WI38 (cell line): ENCODE results near the gene RNF217.

Experiments
- H3K4me3 ChIP-seq: 2 replicates; pipeline ENCODE4 v1.5.1; 2011; ENCODE audit warnings: low read depth, mild to moderate bottlenecking, control low read depth, low read length
- TF ChIP-seq, protein P1 (sequence below): IDR thresholded peaks from 2 replicates; pipeline ENCODE4 v1.5.1; 2012; ENCODE audit warnings: low read depth, mild to moderate bottlenecking, control low read depth, low read length

RNF217 gene

DNA sequence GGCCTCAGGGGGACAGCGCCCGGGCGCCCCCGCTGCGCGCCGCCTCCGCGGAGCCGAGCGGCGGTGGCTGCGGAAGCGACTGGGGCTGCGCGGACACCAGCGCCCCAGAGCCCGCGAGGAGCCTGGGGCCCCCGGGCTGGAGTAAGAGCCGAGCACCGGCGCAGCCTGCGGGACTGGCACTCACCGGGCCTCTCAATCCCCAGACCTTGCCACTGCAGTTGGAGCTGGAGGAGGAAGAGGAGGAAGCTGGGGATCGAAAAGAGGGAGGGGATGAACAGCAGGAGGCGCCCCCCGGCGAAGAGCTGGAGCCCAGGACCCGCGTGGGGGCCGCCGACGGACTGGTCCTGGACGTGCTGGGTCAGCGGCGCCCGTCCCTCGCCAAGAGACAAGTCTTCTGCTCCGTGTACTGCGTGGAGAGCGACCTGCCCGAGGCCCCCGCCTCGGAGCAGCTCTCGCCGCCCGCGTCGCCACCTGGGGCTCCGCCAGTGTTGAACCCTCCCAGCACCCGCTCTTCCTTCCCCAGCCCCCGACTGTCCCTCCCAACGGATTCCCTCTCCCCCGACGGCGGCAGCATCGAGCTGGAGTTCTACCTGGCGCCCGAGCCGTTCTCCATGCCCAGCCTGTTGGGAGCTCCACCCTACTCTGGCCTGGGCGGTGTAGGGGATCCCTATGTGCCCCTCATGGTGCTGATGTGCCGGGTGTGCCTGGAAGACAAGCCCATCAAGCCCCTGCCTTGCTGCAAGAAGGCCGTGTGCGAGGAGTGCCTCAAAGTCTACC is 590 bp downstream of the RNF217 start:
- TF ChIP-seq, protein P1, sequence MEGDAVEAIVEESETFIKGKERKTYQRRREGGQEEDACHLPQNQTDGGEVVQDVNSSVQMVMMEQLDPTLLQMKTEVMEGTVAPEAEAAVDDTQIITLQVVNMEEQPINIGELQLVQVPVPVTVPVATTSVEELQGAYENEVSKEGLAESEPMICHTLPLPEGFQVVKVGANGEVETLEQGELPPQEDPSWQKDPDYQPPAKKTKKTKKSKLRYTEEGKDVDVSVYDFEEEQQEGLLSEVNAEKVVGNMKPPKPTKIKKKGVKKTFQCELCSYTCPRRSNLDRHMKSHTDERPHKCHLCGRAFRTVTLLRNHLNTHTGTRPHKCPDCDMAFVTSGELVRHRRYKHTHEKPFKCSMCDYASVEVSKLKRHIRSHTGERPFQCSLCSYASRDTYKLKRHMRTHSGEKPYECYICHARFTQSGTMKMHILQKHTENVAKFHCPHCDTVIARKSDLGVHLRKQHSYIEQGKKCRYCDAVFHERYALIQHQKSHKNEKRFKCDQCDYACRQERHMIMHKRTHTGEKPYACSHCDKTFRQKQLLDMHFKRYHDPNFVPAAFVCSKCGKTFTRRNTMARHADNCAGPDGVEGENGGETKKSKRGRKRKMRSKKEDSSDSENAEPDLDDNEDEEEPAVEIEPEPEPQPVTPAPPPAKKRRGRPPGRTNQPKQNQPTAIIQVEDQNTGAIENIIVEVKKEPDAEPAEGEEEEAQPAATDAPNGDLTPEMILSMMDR: peak; percentile 16
- peak overlapping the region; percentile 63 for H3K4me3 ChIP-seq

DNA sequence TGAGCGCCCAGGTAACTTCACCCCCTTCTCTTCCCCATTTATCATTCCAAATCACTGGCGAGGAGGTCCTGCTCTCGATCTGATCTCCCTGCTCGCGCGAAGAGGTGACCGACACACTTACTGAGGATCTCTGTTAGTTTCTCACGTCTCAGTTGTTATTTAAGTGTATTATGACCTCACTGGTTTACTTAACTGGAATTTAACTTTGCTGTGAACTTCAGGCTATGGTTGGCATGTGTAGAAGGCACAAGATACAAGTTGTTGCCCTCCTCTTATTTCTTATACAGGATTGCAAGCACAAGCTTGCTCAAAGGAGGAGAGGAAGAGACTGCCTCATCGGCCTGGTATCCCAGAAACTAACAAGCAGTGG is 1.2 kb downstream of the RNF217 start:
- peak overlapping the region; percentile 63 for H3K4me3 ChIP-seq
- TF ChIP-seq, protein P1: no peak

DNA sequence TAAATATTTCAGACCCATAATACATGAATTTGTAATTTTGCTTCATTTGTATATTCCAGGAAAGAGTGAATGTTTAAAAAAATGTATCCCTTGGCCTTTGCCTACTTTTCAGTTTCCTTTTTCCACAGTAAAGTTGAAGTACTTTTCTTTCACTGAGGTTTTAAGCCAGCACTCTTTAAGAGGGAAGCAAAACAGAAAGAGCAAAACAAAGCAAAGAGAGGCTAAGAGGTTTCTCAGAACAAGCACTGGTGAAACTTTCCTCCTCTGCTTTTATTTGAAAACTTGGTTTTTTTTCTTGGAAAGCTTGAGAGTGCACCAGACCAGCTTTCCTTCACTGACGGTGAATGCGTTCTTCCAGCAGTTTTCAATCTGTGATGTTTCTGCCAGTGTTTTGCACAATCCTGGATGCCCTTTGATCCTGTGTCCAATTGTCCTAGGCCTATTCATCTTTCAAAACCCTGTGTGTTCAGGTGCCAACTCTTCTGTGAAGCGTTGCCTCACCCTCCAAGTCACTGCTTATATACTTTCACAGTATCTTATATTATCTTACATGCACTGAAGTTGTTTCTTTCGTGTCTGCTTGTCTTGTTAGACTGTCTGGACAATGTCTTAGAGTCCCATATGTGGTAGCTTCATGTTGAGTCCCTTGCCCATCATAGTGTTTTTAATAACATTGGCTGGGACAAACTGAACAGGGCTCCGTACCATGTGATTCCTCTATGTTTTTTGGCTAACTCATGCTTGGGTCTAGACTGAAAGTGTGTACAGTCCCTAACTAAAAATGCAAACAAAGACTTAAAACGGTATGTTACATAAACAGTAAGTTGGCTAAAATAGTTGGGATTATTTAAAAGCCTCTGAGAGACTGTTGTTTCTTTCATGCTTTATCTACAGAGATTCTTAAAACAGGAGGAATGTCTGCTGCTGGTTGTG is 1.9 kb downstream of the RNF217 start:
- H3K4me3 ChIP-seq: peak overlapping the region; percentile 63
- TF ChIP-seq, protein P1: no peak

DNA sequence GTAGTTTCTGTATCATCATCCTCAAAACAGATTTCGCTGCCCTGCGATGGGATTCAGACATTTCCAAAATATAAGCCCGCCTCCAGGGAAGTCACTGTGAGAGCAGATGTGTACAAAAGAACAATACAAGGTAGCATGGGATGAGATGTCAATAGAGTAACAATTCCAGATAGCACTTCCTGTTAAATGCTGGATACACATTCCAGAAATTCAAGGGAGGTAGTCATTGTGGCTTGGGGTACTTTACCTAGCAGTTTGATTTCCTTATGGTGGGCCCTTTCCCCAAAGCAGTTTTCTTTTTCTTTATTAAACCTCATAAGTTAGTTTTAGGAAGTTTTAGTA is 2.5 kb downstream of the RNF217 start:
- H3K4me3 ChIP-seq: peak overlapping the region; percentile 63
- TF ChIP-seq, protein P1: no peak

DNA sequence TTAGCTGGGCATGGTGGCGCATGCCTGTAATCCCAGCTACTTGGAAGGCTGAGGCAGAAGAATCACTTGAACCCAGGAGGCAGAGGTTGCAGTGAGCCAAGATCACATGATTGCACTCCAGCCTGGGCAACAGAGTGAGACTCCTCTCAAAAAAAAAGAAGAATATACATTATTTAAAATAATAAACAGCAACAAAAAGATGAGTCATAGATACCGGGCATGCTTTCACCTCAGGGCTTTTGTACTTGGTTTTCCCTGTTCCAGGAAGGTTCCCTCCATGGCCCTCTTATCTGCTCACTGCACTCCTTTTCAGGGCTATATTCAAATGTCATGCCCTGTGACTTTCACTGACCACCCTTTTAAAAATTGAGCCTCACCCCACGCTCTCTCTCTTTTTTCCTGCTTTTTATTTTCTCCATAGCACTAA is 3.2 kb downstream of the RNF217 start:
- H3K4me3 ChIP-seq: peak overlapping the region; percentile 63

DNA sequence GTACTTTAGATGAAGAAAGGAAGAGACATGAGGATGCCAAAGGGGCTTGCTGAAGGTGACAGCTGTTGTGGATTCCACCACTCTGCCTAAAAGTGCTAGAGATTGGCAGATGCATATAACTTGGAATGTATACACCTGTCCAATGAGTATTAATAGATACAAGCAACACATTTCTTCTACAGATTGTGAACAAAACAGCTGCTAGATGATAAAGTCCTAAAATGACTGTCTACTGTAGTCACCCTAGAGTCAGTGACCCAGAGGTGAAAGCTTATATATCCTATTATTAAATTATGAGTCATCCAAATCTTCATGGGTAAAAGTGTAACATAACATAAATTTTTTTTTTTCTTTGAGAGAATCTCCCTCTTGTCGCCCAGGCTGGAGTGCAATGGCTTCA is 5.2 kb downstream of the RNF217 start:
- TF ChIP-seq, protein P1: no peak
- no peak overlapping the region for H3K4me3 ChIP-seq

DNA sequence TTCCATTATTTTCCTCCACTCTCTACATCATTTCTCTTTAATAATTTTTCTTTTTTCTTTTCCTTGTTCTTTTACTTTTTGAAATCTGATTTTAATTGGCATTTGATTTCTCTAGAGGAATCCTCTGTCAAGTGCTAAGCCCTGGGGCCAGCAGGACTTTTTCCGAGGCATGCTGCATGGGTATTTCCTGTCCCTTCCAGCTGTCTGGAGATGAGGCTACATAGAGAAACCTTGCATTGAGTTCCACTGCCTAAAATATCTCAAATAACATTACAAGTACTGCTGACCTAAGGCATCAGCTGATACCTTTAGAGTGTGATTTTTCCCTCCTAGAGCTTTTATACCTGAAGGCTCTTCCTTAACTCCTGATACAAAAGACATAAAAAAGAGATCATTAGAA is 6.2 kb downstream of the RNF217 start:
- no peak overlapping the region for H3K4me3 ChIP-seq
- TF ChIP-seq, protein P1: no peak
